ENCODE results near the gene EEFSEC.

DNA sequence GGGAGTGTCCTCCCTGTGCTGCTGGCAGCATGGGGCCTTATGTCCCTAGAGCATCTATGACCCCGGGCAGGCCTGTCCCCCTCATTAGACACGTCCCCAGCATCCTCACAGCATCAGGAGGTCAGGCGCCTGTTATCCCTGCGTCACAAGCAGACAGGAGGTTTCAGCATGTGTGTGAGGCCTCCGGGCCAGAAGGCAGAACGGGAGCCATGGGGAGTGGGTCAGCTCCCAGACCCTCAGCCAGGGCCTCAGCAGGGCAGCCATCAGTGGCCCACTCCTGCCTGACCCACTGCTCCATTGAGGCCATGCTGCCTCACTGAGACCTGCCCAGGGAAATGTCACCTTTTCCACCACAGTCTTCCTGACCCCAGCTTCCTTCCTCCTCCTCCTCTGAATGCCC is 241.8 kb downstream of the EEFSEC start:
- TF ChIP-seq, protein P1, sequence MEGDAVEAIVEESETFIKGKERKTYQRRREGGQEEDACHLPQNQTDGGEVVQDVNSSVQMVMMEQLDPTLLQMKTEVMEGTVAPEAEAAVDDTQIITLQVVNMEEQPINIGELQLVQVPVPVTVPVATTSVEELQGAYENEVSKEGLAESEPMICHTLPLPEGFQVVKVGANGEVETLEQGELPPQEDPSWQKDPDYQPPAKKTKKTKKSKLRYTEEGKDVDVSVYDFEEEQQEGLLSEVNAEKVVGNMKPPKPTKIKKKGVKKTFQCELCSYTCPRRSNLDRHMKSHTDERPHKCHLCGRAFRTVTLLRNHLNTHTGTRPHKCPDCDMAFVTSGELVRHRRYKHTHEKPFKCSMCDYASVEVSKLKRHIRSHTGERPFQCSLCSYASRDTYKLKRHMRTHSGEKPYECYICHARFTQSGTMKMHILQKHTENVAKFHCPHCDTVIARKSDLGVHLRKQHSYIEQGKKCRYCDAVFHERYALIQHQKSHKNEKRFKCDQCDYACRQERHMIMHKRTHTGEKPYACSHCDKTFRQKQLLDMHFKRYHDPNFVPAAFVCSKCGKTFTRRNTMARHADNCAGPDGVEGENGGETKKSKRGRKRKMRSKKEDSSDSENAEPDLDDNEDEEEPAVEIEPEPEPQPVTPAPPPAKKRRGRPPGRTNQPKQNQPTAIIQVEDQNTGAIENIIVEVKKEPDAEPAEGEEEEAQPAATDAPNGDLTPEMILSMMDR (conservative IDR thresholded peaks at IDR 0.05): no peak
- TF ChIP-seq EZH2 (IDR thresholded peaks at IDR 0.05; ENCODE audit: low read depth): no peak
